OCI-LY1 (cell line): Measurements from ENCODE around the gene RAMP3.
"Not testable (repeated sequence)": the region's sequence is repeated elsewhere in the genome, so short reads cannot be mapped to it uniquely, and the experiment has no call there.

Source experiments
- H2AFZ ChIP-seq: fragments of 200-600 bp; sonication (generic), shearing (Covaris generic); 2 replicates; pipeline ENCODE4 v1.6.0; 2014; ENCODE audit warnings: antibody characterized with exemption, mild to moderate bottlenecking, low read length
- H3F3A ChIP-seq: fragments of 200-600 bp; sonication (generic), shearing (Covaris generic); 2 replicates; pipeline ENCODE4 v1.6.0; 2014; ENCODE audit warnings: mild to moderate bottlenecking, antibody characterized with exemption, low read length, moderate library complexity; ENCODE audit not compliant: insufficient read depth
- H3K27ac ChIP-seq: fragments of 200-600 bp; sonication (generic); 2 replicates; pipeline ENCODE4 v1.5.1; 2014; ENCODE audit warnings: low read length, mixed run types, mild to moderate bottlenecking, low read depth; ENCODE audit not compliant: poor library complexity, severe bottlenecking
- H3K27me3 ChIP-seq: fragments of 200-600 bp; sonication (generic); 2 replicates; pipeline ENCODE4 v1.6.0; 2014; ENCODE audit warnings: antibody characterized with exemption, mild to moderate bottlenecking, low read length, moderate library complexity; ENCODE audit not compliant: insufficient read depth
- H3K36me3 ChIP-seq: fragments of 200-600 bp; sonication (generic); 2 replicates; pipeline ENCODE4 v1.6.1; 2014; ENCODE audit warnings: mild to moderate bottlenecking, antibody characterized with exemption, low read length, moderate library complexity, mixed read lengths; ENCODE audit not compliant: insufficient read depth
- H3K4me1 ChIP-seq: fragments of 200-600 bp; sonication (generic); 2 replicates; pipeline ENCODE4 v1.5.1; 2014; ENCODE audit warnings: mild to moderate bottlenecking, low read length, moderate library complexity; ENCODE audit not compliant: insufficient read depth, severe bottlenecking
- H3K4me2 ChIP-seq: fragments of 200-600 bp; sonication (generic), shearing (Covaris generic); 2 replicates; pipeline ENCODE4 v1.6.1; 2014; ENCODE audit warnings: low read length
- H3K4me3 ChIP-seq: fragments of 200-600 bp; sonication (generic); 2 replicates; pipeline ENCODE4 v1.5.1; 2014; ENCODE audit warnings: low read length, low read depth, mild to moderate bottlenecking, mixed read lengths; ENCODE audit not compliant: poor library complexity, severe bottlenecking
- H3K79me2 ChIP-seq: fragments of 200-600 bp; shearing (Covaris generic); 2 replicates; pipeline ENCODE4 v1.6.1; 2016; ENCODE audit warnings: mixed run types, low read length, mixed read lengths; ENCODE audit not compliant: insufficient read depth
- H3K9ac ChIP-seq: fragments of 200-600 bp; sonication (generic), shearing (Covaris generic); 2 replicates; pipeline ENCODE4 v1.6.1; 2014; ENCODE audit warnings: mild to moderate bottlenecking, low read length, mixed read lengths
- H3K9me2 ChIP-seq: fragments of 200-600 bp; sonication (generic), shearing (Covaris generic); 2 replicates; pipeline ENCODE4 v1.6.1; 2014; ENCODE audit warnings: low read depth, mild to moderate bottlenecking, low read length, mixed read lengths
- H3K9me3 ChIP-seq: fragments of 200-600 bp; shearing (Covaris generic); 2 replicates; pipeline ENCODE4 v1.6.1; 2014; ENCODE audit warnings: low read length, mixed read lengths
- H4K20me1 ChIP-seq: fragments of 200-600 bp; sonication (generic), shearing (Covaris generic); 2 replicates; pipeline ENCODE4 v1.6.0; 2016; ENCODE audit warnings: mild to moderate bottlenecking, low read length; ENCODE audit not compliant: insufficient read depth
- EZH2 ChIP-seq: fragments of 200-600 bp; sonication (generic), shearing (Covaris generic); IDR thresholded peaks from 2 replicates; pipeline ENCODE4 v1.8.0; 2017; ENCODE audit warnings: borderline replicate concordance, mixed run types, mild to moderate bottlenecking, antibody characterized with exemption, low read length, moderate library complexity, mixed read lengths
- TF ChIP-seq, protein P1 (sequence below): fragments of 200-600 bp; sonication (generic), shearing (Covaris generic); IDR thresholded peaks from 2 replicates; pipeline ENCODE4 v1.5.1; 2017; ENCODE audit warnings: mild to moderate bottlenecking, antibody characterized with exemption, low read length, moderate library complexity, mixed read lengths

Gene RAMP3

DNA sequence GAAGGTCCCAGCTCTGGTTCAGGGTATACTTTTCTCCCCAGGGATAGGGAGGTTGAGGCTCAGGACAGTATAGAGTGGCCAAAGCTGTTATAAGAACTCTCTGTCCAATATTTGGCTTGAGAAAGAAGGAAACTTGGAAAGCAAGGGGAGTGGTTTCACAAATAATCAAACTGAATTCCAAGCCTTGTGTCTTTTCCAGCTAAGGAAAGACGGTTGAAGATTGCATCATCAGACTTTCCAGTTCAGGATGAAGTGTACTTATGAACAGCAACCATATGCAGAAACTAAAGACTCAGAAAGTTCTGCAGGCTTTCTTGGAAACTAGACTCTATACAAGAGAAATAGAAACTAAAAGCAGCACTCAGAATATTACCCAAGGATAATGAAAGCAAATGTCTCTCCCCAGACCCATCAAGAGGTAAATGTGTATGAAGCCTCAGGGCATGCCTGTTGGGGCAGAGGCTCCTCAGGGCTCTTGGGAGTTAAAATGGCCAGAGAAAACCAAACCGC lies 46.4 kb downstream of the RAMP3 start:
- no peaks in the 10 kb centered on the region for H4K20me1 ChIP-seq
- no peak overlapping the region for H2AFZ ChIP-seq
- H3K4me2 ChIP-seq, result no peak overlapping the region
- H3K9me3 ChIP-seq, result no peaks in the 10 kb centered on the region
- no peak overlapping the region for H3K27ac ChIP-seq
- no peaks in the 10 kb centered on the region for H3F3A ChIP-seq
- no peaks in the 10 kb centered on the region for H3K36me3 ChIP-seq
- no peaks in the 10 kb centered on the region for H3K9me2 ChIP-seq
- TF ChIP-seq, protein P1, sequence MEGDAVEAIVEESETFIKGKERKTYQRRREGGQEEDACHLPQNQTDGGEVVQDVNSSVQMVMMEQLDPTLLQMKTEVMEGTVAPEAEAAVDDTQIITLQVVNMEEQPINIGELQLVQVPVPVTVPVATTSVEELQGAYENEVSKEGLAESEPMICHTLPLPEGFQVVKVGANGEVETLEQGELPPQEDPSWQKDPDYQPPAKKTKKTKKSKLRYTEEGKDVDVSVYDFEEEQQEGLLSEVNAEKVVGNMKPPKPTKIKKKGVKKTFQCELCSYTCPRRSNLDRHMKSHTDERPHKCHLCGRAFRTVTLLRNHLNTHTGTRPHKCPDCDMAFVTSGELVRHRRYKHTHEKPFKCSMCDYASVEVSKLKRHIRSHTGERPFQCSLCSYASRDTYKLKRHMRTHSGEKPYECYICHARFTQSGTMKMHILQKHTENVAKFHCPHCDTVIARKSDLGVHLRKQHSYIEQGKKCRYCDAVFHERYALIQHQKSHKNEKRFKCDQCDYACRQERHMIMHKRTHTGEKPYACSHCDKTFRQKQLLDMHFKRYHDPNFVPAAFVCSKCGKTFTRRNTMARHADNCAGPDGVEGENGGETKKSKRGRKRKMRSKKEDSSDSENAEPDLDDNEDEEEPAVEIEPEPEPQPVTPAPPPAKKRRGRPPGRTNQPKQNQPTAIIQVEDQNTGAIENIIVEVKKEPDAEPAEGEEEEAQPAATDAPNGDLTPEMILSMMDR, result no peak
- no peak for TF ChIP-seq EZH2
- H3K27me3 ChIP-seq, result no peaks in the 10 kb centered on the region
- H3K4me3 ChIP-seq, result no peak overlapping the region
- H3K79me2 ChIP-seq, result no peaks in the 10 kb centered on the region
- H3K9ac ChIP-seq, result no peak overlapping the region
- no peaks in the 10 kb centered on the region for H3K4me1 ChIP-seq

DNA sequence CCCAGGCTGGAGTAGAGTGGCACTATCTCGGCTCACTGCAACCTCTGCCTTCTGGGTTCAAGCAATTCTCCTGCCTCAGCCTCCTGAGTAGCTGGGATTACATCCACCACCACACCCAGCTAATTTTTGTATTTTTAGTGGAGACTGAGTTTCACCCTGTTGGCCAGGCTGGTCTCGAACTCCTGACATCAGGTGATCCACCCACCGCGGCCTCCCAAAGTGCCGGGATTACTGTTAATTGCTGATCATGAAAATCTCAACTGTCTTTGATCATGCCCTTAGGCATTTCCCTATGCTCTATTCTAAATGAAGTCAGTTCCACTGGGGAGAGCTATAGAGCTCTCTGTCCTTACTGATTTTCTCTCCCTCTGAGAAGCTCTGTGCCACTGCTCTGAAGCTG lies 48.7 kb downstream of the RAMP3 start:
- not testable (repeated sequence) for H3K79me2 ChIP-seq, H3F3A ChIP-seq, H3K9me3 ChIP-seq, H2AFZ ChIP-seq, H3K27ac ChIP-seq, H3K27me3 ChIP-seq, H3K36me3 ChIP-seq, H3K4me3 ChIP-seq, H3K9me2 ChIP-seq, H4K20me1 ChIP-seq, H3K4me2 ChIP-seq, H3K9ac ChIP-seq, H3K4me1 ChIP-seq

DNA sequence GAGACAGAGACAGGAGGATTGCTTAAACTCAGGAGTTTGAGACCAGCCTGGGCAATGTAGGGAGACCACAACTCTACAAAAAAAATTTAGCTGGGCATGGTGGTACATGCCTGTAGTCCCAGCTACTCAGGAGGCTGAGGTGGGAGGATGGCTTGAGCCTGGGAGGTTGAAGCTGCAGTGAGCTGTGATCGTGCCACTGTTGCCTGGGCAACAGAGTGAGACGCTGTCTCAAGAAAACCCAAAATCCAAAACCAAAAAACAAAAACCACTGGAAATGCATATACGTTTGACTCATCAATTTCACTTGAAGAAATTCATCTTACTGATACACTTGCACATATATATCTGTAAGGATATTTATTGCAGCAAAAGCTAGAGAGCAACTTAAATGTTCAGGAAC lies 52.3 kb downstream of the RAMP3 start:
- H3F3A ChIP-seq, H4K20me1 ChIP-seq, H3K4me2 ChIP-seq, H3K9me2 ChIP-seq, H3K4me3 ChIP-seq, H3K36me3 ChIP-seq, H3K4me1 ChIP-seq, H3K9me3 ChIP-seq, H3K27ac ChIP-seq, H3K79me2 ChIP-seq, H3K27me3 ChIP-seq, H3K9ac ChIP-seq, H2AFZ ChIP-seq: not testable (repeated sequence)

DNA sequence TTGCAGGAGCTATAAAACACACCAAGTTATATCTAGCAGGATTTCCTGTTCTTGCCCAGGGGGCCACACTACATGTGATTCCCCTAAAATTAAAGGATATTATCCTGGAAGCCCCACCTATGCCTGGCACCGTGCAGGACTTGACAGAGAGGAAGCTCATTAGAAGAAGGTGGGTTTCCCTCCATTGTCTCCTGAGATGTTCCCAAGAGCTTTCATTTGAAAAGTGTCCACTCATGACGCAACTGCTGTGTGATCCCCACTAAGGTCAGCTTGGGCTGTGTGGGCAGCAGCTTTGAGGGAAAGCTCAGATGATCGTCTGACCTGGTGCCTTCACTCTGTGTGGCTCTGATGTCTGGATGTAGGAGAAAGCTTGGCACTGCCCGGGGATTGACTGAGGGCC lies 53.5 kb downstream of the RAMP3 start:
- Histone ChIP-seq H3K36me3 (no peaks in the 10 kb centered on the region), H3K79me2 (no peaks in the 10 kb centered on the region), H3K4me2 (no peak overlapping the region), H3K27me3 (peaks cover 6% of the 10 kb centered on the region; the same call in 1 of the 2 replicates), H3K27ac (no peak overlapping the region), H3F3A (no peaks in the 10 kb centered on the region), H3K9me3 (no peaks in the 10 kb centered on the region), H4K20me1 (no peaks in the 10 kb centered on the region), H3K4me1 (no peaks in the 10 kb centered on the region), H2AFZ (no peak overlapping the region), H3K4me3 (no peak overlapping the region), H3K9me2 (no peaks in the 10 kb centered on the region), H3K9ac (no peak overlapping the region)
- TF ChIP-seq, protein P1, result no peak
- no peak for TF ChIP-seq EZH2
